ENCODE results near the gene ZNF844. TPM values are rescaled to one million over a fixed set of nuclear protein-coding genes. Genes with fewer than 3 reads are reported as not detected.
A peak's percentile ranks its signal among the peaks of the same experiment; 100 is the strongest.

ZNF844 gene
- total RNA-seq, 1 donor from 2014 or later: 1.6 TPM

- H3K27me3 ChIP-seq (ENCODE audit: control insufficient read depth, insufficient read depth, low read length): no peaks in the 10 kb centered on the region
- FAIRE-seq (no peak), DNase-seq (ENCODE audit: low read depth) (peak; percentile 83)
- peak within 1 kb of the TSS; percentile 97 for H3K4me3 ChIP-seq (ENCODE audit: low read depth, low read length)
- H3K36me3 ChIP-seq (ENCODE audit: control insufficient read depth, insufficient read depth, low read length): peaks cover 1% of the 10 kb centered on the region
- no peak for TF ChIP-seq CTCF (IDR thresholded peaks at IDR 0.05; ENCODE audit: insufficient read depth, low read length, severe bottlenecking)
Measured at GRCh38 chr19:12035220-12036172, 29.0 kb upstream of the ZNF844 start, which contains the start of gene ZNF433. TSS of gene ZNF433 (minus strand) at chr19:12035679. CDS start at chr19:12035539, 140 bp downstream.

- FAIRE-seq: no peak
Measured at GRCh38 chr19:12042893-12043292, 21.6 kb upstream of the ZNF844 start.

GRCh38 chr19:12043752-12044422 lies 20.6 kb upstream of the ZNF844 start:
- H3K4me3 ChIP-seq (ENCODE audit: low read depth, low read length): no peak overlapping the region
- no peaks in the 10 kb centered on the region for H3K27me3 ChIP-seq (ENCODE audit: control insufficient read depth, insufficient read depth, low read length)
- H3K36me3 ChIP-seq (ENCODE audit: control insufficient read depth, insufficient read depth, low read length): no peaks in the 10 kb centered on the region
- FAIRE-seq (no peak), DNase-seq (ENCODE audit: low read depth) (no peak)
- TF ChIP-seq CTCF (IDR thresholded peaks at IDR 0.05; ENCODE audit: insufficient read depth, low read length, severe bottlenecking): no peak

More at GRCh38 chr19:12042893-12043292, 21.6 kb upstream of the ZNF844 start:
- DNase-seq (ENCODE audit: low read depth): no peak
- no peak overlapping the region for H3K4me3 ChIP-seq (ENCODE audit: low read depth, low read length)
- no peaks in the 10 kb centered on the region for H3K36me3 ChIP-seq (ENCODE audit: control insufficient read depth, insufficient read depth, low read length)
- no peaks in the 10 kb centered on the region for H3K27me3 ChIP-seq (ENCODE audit: control insufficient read depth, insufficient read depth, low read length)
- no peak for TF ChIP-seq CTCF (IDR thresholded peaks at IDR 0.05; ENCODE audit: insufficient read depth, low read length, severe bottlenecking)

- FAIRE-seq (no peak), DNase-seq (ENCODE audit: low read depth) (no peak)
- no peak for TF ChIP-seq CTCF (IDR thresholded peaks at IDR 0.05; ENCODE audit: insufficient read depth, low read length, severe bottlenecking)
- H3K4me3 ChIP-seq (ENCODE audit: low read depth, low read length): no peak overlapping the region
- H3K36me3 ChIP-seq (ENCODE audit: control insufficient read depth, insufficient read depth, low read length): no peaks in the 10 kb centered on the region
- H3K27me3 ChIP-seq (ENCODE audit: control insufficient read depth, insufficient read depth, low read length): no peaks in the 10 kb centered on the region
Measured at GRCh38 chr19:12047868-12048267, 16.7 kb upstream of the ZNF844 start.

GRCh38 chr19:12052091-12052496 lies 12.4 kb upstream of the ZNF844 start:
- FAIRE-seq (no peak), DNase-seq (ENCODE audit: low read depth) (peak; percentile 49)

More at GRCh38 chr19:12052091-12052496, 12.4 kb upstream of the ZNF844 start:
- no peak for TF ChIP-seq CTCF (IDR thresholded peaks at IDR 0.05; ENCODE audit: insufficient read depth, low read length, severe bottlenecking)
- Histone ChIP-seq H3K4me3 (ENCODE audit: low read depth, low read length) (peak overlapping the region; percentile 53), H3K27me3 (ENCODE audit: control insufficient read depth, insufficient read depth, low read length) (no peaks in the 10 kb centered on the region), H3K36me3 (ENCODE audit: control insufficient read depth, insufficient read depth, low read length) (no peaks in the 10 kb centered on the region)

All from bronchial epithelial cell (primary cell).